Prostate gland (tissue), 2 donors: Measurements from ENCODE around the gene LTBP3.
"Not testable (repeated sequence)": the region's sequence is repeated elsewhere in the genome, so short reads cannot be mapped to it uniquely, and the experiment has no call there.

Experiments
- POLR2AphosphoS5 ChIP-seq: sonication (generic); formaldehyde crosslinking; IDR thresholded peaks from one replicate; pipeline ENCODE4 v1.6.1; 2017; ENCODE audit warnings: antibody characterized with exemption
- TF ChIP-seq, protein P1 (sequence below), 4 experiments: fragments of 200-600 bp in 2 of 4; fragments of 450-650 bp in 2 of 4; sonication (generic) in 2 of 4; IDR thresholded peaks; 1 replicate in 3 of 4; 2 replicates in 1 of 4; pipeline ENCODE4 v1.5.1; 2016 to 2019; ENCODE audit warnings: antibody characterized with exemption in 4 of 4, mild to moderate bottlenecking in 2 of 4, moderate library complexity in 2 of 4

DNA sequence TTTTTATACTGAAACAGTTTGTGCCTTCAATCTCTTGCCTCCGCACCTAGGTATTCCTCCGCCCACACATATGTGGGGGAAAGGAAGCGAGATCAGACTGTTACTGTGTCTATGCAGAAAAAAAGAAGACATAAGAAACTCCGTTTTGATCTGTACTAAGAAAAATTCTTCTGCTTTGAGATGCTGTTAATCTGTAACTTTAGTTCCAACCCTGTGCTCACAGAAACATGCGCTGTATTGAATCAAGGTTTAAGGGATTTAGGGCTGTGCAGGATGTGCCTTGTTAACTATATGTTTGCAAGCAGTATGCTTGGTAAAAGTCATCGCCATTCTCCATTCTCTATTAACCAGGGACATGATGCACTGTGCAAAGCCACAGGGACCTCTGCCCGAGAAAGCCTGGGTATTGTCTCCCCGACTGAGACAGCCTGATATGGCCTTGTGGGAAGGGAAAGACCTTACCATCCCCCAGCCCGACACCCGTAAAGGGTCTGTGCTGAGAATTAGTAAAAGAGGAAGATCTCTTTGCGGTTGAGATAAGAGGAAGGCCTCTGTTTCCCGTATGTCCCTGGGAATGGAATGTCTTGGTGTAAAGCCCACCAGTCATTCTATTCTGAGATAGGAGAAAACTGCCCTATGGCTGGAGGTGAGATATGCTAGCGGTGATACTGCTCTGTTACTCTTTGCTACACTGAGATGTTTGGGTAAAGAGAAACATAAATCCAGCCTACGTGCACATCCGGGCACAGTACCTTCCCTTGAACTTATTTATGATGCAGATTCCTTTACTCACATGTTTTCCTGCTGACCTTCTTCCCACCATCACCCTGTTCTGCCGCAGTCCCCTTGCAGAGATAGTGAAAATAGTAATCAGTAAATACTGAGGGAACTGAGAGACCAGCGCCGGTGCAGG, 35.2 kb downstream of the LTBP3 start:
- TF ChIP-seq, protein P1, sequence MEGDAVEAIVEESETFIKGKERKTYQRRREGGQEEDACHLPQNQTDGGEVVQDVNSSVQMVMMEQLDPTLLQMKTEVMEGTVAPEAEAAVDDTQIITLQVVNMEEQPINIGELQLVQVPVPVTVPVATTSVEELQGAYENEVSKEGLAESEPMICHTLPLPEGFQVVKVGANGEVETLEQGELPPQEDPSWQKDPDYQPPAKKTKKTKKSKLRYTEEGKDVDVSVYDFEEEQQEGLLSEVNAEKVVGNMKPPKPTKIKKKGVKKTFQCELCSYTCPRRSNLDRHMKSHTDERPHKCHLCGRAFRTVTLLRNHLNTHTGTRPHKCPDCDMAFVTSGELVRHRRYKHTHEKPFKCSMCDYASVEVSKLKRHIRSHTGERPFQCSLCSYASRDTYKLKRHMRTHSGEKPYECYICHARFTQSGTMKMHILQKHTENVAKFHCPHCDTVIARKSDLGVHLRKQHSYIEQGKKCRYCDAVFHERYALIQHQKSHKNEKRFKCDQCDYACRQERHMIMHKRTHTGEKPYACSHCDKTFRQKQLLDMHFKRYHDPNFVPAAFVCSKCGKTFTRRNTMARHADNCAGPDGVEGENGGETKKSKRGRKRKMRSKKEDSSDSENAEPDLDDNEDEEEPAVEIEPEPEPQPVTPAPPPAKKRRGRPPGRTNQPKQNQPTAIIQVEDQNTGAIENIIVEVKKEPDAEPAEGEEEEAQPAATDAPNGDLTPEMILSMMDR (IDR thresholded peaks at IDR 0.05), result not testable (repeated sequence)
- not testable (repeated sequence) for TF ChIP-seq POLR2AphosphoS5
